Adrenal gland (tissue), 5 donors: ENCODE results near the gene FLT3LG.

Experiments
- POLR2A ChIP-seq, 2 donors: fragments of 450-650 bp; IDR thresholded peaks; one replicate each; pipeline ENCODE4 v1.6.1; 2017; ENCODE audit warnings: antibody characterized with exemption in 2 of 2, mild to moderate bottlenecking in 2 of 2, moderate library complexity in 1 of 2
- TF ChIP-seq, protein P1 (sequence below), 6 experiments: fragments of 450-650 bp in 4 of 6; fragments of 200-600 bp in 2 of 6; sonication (generic) in 1 of 6; IDR thresholded peaks; 1 replicate in 5 of 6; 2 replicates in 1 of 6; pipeline versions ENCODE4 v1.5.1 to v1.8.0; 2016 to 2021; ENCODE audit warnings: antibody characterized with exemption in 6 of 6, mild to moderate bottlenecking in 2 of 6, moderate library complexity in 1 of 6
- donor health status: DM: no; HTN: no; CAD: no.

DNA sequence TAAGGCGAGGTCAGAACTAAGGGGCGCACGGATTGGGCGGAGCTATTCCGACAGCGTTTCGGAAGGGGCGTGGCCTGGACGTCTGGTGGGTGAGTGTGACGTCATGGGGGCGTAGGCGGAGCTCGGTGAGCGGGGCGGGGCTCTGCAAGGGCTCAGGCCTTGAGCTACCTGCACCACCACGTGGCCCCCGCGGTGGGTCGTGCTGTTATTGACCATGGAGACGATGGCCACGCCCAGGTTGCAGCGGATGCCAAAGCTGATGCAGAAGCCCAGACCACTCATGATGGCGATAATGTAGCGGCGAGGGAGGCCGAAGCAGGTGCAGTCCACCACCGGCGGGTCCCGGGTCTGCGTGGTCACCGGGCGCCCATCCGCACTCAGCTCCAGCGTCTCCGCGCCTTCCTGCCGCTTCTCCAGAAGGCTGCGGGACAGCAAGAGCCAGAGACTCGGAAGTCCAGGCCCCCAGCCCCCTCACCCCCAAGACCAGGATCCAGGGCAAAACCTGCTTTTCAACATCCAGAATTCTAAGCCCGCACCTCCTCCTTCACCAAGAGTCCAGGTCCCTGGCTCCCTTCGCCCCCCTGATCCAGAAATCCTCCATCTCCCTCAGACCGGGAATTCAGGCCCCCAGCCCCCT, 37.5 kb upstream of the FLT3LG start:
- TF ChIP-seq POLR2A (IDR thresholded peaks at IDR 0.05): no peak
- TF ChIP-seq, protein P1, sequence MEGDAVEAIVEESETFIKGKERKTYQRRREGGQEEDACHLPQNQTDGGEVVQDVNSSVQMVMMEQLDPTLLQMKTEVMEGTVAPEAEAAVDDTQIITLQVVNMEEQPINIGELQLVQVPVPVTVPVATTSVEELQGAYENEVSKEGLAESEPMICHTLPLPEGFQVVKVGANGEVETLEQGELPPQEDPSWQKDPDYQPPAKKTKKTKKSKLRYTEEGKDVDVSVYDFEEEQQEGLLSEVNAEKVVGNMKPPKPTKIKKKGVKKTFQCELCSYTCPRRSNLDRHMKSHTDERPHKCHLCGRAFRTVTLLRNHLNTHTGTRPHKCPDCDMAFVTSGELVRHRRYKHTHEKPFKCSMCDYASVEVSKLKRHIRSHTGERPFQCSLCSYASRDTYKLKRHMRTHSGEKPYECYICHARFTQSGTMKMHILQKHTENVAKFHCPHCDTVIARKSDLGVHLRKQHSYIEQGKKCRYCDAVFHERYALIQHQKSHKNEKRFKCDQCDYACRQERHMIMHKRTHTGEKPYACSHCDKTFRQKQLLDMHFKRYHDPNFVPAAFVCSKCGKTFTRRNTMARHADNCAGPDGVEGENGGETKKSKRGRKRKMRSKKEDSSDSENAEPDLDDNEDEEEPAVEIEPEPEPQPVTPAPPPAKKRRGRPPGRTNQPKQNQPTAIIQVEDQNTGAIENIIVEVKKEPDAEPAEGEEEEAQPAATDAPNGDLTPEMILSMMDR (IDR thresholded peaks at IDR 0.05): no peak
